Thyroid gland (tissue), 4 donors: Measurements from ENCODE around the gene NCAPD3.

Experiments
- POLR2A ChIP-seq, 2 donors: fragments of 450-650 bp; IDR thresholded peaks; one replicate each; pipeline ENCODE4 v1.6.1; 2017; ENCODE audit warnings: antibody characterized with exemption in 2 of 2, mild to moderate bottlenecking in 2 of 2, moderate library complexity in 1 of 2
- TF ChIP-seq, protein P1 (sequence below), 6 experiments: fragments of 200-600 bp in 3 of 6; fragments of 450-650 bp in 3 of 6; sonication (generic) in 3 of 6; IDR thresholded peaks; one replicate each; pipeline ENCODE4 v1.5.1; 2016 to 2019; ENCODE audit warnings: antibody characterized with exemption in 6 of 6, mild to moderate bottlenecking in 2 of 6, inconsistent platforms in 1 of 6, moderate library complexity in 1 of 6

DNA sequence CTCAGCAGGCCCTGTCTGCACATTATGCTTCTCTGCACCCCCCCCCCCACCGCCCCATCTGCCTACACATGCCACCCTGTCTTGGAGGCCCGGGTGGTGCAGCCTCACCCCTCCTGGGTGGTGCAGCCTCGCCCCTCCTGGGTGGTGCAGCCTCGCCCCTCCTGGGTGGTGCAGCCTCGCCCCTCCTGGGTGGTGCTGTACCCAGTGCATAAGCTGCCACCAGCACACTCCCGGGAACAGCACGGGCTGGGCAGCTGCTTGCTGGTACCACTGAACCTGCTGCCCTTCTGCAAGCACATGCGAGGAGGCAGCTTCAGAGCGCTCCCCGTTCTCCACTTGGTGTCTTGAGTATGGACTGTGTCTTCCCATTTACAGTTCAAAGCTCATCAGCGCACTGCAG is 69.3 kb downstream of the NCAPD3 start:
- no peak for TF ChIP-seq POLR2A (IDR thresholded peaks at IDR 0.05)
- TF ChIP-seq, protein P1, sequence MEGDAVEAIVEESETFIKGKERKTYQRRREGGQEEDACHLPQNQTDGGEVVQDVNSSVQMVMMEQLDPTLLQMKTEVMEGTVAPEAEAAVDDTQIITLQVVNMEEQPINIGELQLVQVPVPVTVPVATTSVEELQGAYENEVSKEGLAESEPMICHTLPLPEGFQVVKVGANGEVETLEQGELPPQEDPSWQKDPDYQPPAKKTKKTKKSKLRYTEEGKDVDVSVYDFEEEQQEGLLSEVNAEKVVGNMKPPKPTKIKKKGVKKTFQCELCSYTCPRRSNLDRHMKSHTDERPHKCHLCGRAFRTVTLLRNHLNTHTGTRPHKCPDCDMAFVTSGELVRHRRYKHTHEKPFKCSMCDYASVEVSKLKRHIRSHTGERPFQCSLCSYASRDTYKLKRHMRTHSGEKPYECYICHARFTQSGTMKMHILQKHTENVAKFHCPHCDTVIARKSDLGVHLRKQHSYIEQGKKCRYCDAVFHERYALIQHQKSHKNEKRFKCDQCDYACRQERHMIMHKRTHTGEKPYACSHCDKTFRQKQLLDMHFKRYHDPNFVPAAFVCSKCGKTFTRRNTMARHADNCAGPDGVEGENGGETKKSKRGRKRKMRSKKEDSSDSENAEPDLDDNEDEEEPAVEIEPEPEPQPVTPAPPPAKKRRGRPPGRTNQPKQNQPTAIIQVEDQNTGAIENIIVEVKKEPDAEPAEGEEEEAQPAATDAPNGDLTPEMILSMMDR (IDR thresholded peaks at IDR 0.05) = no peak
